Stimulated activated CD8-positive, alpha-beta memory T cell treated with anti-CD3 and anti-CD28 coated beads, Interleukin-15, amount 100 ng/mL, for 24 hours (primary cell): Measurements from ENCODE around the gene FUT8.

Source experiments
- DNase-seq: peaks from one replicate; pipeline ENCODE4 v3.0.0-alpha.2; 2020; ENCODE audit warnings: low read depth

The FUT8 gene

GRCh38 chr14:65558363-65558762 is 145.8 kb downstream of the FUT8 start:
- DNase-seq: no peak

- no peak for DNase-seq
These were observed 148.0 kb downstream of the FUT8 start for GRCh38 chr14:65560340-65561027.

DNA sequence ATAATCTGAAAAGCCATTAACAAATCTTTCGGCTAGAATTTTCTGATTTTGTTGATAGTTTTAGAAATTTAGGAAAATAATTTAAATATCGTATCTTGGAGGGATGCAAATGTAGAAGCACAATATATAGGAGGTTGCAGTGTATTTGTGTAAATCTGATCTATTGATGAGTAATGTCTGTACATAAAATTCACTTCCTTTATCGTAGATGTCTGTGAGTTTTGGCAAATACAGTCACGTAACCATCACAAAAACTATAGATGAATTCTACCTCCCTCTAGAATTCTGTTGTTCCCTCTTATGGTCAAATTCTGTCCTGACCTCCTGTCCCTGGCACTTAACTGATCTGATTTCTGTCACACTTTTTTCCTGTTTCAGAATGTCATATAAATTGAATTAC is 151.8 kb downstream of the FUT8 start:
- no peak for DNase-seq

- no peak for DNase-seq
These were observed 153.4 kb downstream of the FUT8 start for GRCh38 chr14:65565948-65566347.

- DNase-seq: no peak
These were observed 154.4 kb downstream of the FUT8 start for GRCh38 chr14:65566820-65567522.

- DNase-seq: no peak
These were observed 162.1 kb downstream of the FUT8 start for GRCh38 chr14:65574611-65575010.

- DNase-seq: no peak
These were observed 162.9 kb downstream of the FUT8 start for GRCh38 chr14:65575389-65575788.

DNA sequence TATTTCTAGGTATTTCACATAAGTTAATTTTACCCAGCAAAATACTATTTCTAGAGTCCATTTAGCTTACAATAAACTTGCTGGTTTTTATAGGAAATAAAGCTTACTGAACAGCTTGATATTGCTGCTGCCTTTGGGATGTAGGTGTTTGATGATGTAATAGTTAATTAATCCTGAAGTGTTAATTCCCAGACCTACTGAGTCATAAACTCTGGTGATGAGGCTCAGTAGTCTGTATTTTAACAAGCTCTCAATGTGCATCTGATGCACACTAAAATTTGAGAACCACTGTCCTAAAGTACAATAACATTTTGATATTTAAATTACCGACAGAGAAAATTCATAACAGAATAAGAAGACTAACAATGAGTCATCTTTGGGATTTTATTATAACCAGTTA is 168.4 kb downstream of the FUT8 start:
- no peak for DNase-seq

DNA sequence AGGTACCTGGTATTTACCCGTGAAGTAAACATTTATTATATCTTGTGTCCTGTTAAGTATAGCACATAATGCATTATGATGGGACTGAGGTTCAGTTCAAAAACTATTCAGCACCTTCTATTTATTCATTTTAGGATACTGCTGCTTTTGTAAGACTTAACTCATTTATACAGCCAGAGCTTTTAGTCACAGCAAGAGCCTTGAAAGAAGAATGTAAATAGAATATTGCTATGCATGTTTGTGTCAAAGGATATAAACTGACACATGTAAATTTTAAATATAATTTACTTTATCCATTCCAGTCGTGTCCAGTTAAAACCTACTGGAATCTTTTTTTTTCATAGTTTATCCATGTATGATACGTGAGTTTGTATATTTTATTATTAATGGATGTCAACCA is 168.8 kb downstream of the FUT8 start:
- no peak for DNase-seq

DNA sequence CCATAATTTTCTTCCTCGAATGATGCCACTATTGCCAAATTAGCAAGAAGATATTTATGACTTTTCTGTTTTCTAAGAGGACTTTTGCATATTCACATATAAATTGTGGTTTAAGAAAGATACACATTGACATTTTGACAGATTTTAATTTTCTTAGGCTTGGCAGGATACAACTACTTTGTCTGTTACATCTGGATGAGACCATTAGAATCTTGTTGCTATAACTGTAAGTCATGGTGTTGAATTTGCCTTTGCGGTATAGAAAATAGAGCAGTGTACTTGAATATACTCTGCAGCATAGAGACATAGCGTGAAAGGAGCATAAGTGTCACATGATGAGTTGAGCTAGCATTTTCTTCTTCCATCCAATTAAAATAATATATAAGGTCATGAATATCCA is 169.3 kb downstream of the FUT8 start:
- DNase-seq: no peak

GRCh38 chr14:65585216-65585615 is 172.7 kb downstream of the FUT8 start:
- DNase-seq: no peak

DNA sequence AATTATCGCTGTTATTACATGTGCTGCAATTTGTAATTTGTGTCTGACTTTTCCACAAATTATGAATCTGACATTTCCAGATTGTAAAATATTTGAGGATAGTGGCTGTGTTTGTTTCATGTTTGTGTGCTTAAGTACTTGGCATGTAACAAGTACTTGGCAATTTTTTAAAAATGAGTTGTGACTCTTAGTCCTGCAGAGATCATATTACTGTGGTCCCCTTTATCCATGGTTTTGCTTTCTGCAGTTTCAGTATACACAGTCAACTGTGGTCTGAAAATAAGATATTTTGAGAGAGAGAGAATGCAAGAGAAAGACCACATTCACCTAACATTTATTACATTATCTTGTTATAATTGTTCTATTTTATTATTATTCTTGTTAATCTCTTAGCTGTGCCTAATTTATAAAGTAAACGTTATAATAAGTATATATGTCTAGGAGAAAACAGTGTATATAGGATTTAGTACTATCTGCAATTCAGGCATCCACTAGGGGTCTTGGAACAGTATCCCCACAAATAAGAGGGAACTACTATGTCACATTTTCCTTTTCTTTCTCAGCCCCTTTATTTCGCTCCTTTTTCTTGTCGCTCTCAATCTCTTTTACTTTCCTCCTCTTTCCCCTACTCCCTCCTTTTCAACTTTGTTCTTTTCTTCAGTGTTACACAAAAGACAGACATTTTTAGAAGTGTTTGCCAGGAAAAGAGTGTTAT is 176.1 kb downstream of the FUT8 start:
- no peak for DNase-seq

- no peak for DNase-seq
These were observed 181.8 kb downstream of the FUT8 start for GRCh38 chr14:65594153-65594881.

DNA sequence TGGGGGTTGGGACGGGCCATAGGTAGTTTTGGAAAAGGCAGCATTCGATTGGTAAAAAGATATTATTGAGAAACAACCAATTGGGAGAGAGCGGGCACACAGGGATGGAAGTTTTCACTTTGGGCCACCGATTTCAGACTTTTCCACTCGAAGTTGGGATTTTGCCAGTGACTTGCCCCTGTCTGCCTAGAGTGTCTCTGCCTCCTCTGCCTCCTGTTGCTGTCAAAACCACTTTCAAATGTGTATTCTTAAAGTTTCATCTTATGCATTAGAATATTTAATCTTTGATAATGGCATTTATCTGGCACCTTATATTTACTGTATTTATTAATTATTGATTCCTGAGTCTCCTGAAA is 182.3 kb downstream of the FUT8 start:
- no peak for DNase-seq

DNA sequence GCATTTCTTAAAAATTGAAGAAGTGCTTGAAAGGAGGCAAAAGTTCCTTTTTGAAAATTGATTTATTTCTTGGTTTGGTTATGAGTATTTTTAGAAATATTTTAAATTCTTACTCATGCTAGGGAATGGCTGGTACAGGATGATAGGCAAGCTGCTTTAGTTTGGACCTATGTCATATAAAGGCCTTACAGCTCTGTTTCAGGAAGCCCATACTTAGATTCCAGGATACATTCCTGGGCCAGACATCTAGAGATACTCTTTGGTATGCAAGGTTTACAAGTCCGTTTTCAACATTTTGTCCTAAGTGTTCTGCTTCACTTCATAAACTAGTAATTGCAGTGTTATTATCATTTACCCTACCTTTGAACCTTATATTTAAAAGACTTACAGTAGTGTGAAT is 186.8 kb downstream of the FUT8 start:
- DNase-seq: no peak

GRCh38 chr14:65600742-65601141 is 188.2 kb downstream of the FUT8 start:
- no peak for DNase-seq

GRCh38 chr14:65604535-65604934 is 192.0 kb downstream of the FUT8 start:
- no peak for DNase-seq

GRCh38 chr14:65604936-65605335 is 192.4 kb downstream of the FUT8 start:
- no peak for DNase-seq

GRCh38 chr14:65606460-65606859 is 193.9 kb downstream of the FUT8 start:
- DNase-seq: no peak

GRCh38 chr14:65613131-65613650 is 200.7 kb downstream of the FUT8 start:
- DNase-seq: no peak

DNA sequence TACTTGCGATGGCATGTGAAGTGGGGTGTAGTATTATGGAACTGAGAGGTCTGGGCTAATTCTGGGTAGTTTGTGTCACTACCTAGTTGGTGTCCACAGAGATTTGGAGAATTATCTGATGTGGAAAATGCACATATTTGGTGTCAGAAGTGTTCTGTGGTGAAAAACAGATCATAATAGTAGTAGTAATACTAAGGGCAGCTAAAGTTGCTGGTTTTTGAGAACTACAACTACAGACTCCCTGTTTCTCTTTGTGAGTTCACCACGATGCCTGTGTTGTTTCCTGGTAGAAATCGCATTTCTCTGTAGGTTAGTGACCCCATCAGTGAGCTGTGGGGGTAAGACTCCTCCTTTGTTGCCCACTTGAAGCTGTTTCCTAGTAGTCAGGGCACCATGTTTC is 206.5 kb downstream of the FUT8 start:
- DNase-seq: no peak

DNA sequence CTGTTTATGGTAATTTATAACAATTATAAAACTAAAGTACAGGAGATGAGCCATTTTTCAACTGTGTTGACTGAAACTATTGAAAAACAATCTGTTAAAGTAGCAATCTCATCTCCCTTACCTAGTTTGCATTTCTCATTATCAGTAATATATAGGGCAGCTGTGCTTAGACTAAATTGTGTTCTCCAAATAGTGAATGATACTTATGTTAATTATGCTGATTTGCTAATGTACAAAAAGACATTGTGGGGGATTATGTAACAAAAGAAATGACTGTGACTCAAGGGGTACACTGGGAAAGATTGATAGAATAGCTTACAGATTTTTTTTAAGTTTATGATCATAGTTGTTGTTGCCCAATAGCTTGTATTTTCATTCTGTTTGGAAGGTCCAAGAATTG is 207.7 kb downstream of the FUT8 start:
- no peak for DNase-seq
